Thoracic aorta (tissue), 2 donors: ENCODE measurements around the gene SPOUT1. TPM values are rescaled to one million over a fixed set of nuclear protein-coding genes. Genes with fewer than 3 reads are reported as not detected.

Experiments
- ATAC-seq: fragments of 150-250 bp; one replicate; pipeline ENCODE4 v1.8.0; 2017; ENCODE audit warnings: low read depth; ENCODE audit not compliant: insufficient number of reproducible peaks, low FRiP score
- DNase-seq: peaks from one replicate; pipeline ENCODE4 v3.0.0-alpha.2; 2020; ENCODE audit warnings: low spot score
- H3K27ac ChIP-seq, 2 donors: fragments of 200-600 bp; sonication (generic); 1 replicate in 1 of 2; 2 replicates in 1 of 2; pipeline ENCODE4 v1.5.1; 2016; ENCODE audit warnings: mild to moderate bottlenecking in 2 of 2, moderate library complexity in 2 of 2
- H3K27me3 ChIP-seq: fragments of 200-600 bp; sonication (generic); replicated peaks from 2 replicates; pipeline ENCODE4 v1.6.0; 2016; ENCODE audit warnings: mild to moderate bottlenecking; ENCODE audit not compliant: insufficient read depth
- H3K36me3 ChIP-seq: fragments of 200-600 bp; sonication (generic); one replicate; pipeline ENCODE4 v1.5.1; 2016
- H3K4me1 ChIP-seq, 2 donors: fragments of 200-600 bp; sonication (generic); 1 replicate in 1 of 2; 2 replicates in 1 of 2; pipeline versions ENCODE4 v1.5.1 to v1.6.0; 2016; ENCODE audit warnings: low read depth in 2 of 2, mild to moderate bottlenecking in 1 of 2; ENCODE audit not compliant: control insufficient read depth in 1 of 2
- H3K4me3 ChIP-seq: fragments of 200-600 bp; sonication (generic); 2 replicates; pipeline ENCODE4 v1.5.1; 2016; ENCODE audit warnings: mild to moderate bottlenecking
- H3K9me3 ChIP-seq: fragments of 200-600 bp; sonication (generic); 2 replicates; pipeline ENCODE4 v1.5.1; 2016
- total RNA-seq, 2 donors: library from RNA; depleted of rRNA; stranded (reverse); fragments of >200 nt; gene quantifications; one replicate each; pipeline versions ENCODE4 v1.1.0 to v1.2.3, GENCODE V29; 2016
- TF ChIP-seq, protein P1 (sequence below): fragments of 200-600 bp; sonication (generic); IDR thresholded peaks from one replicate; pipeline ENCODE4 v1.5.1; 2019; ENCODE audit warnings: antibody characterized with exemption

SPOUT1 gene
- total RNA-seq, 2 donors from 2014 or later: 18.2 to 38.6 TPM

DNA sequence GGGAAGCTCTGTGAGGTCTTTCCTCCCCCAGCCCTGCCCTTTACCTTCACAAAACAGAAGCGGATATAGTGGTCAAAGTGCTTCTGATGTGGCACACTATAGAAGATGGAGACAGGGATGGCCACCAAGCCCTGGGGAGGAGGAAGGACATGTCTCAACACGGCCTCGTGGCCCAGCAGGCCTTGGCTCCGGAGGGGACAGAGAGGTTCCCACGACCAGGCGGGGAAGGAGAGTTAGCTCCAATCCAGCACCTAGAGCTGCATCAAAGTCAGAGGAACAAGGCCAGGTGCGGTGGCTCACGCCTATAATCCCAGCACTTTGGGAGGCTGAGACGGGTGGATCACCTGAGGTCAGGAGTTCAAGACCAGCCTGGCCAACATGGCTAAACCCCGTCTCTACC lies 4.1 kb upstream of the SPOUT1 start:
- no peak overlapping the region for H3K4me3 ChIP-seq
- DNase-seq: no peak
- H3K4me1 ChIP-seq: peaks cover 6 to 11% of the 10 kb centered on the region in 2 donors
- no peak overlapping the region for H3K27ac ChIP-seq
- TF ChIP-seq, protein P1, sequence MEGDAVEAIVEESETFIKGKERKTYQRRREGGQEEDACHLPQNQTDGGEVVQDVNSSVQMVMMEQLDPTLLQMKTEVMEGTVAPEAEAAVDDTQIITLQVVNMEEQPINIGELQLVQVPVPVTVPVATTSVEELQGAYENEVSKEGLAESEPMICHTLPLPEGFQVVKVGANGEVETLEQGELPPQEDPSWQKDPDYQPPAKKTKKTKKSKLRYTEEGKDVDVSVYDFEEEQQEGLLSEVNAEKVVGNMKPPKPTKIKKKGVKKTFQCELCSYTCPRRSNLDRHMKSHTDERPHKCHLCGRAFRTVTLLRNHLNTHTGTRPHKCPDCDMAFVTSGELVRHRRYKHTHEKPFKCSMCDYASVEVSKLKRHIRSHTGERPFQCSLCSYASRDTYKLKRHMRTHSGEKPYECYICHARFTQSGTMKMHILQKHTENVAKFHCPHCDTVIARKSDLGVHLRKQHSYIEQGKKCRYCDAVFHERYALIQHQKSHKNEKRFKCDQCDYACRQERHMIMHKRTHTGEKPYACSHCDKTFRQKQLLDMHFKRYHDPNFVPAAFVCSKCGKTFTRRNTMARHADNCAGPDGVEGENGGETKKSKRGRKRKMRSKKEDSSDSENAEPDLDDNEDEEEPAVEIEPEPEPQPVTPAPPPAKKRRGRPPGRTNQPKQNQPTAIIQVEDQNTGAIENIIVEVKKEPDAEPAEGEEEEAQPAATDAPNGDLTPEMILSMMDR: no peak
- no peak for ATAC-seq
- H3K27me3 ChIP-seq: no peaks in the 10 kb centered on the region
- H3K9me3 ChIP-seq: no peaks in the 10 kb centered on the region
- H3K36me3 ChIP-seq: peaks cover 8% of the 10 kb centered on the region

GRCh38 chr9:128828719-128829452 lies 708 bp downstream of the SPOUT1 start:
- H3K4me3 ChIP-seq: peak overlapping the region; percentile 84
- peaks cover 16% of the 10 kb centered on the region for H3K36me3 ChIP-seq
- H3K27me3 ChIP-seq: no peaks in the 10 kb centered on the region
- no peak for ATAC-seq
- TF ChIP-seq, protein P1: no peak
- H3K9me3 ChIP-seq: no peaks in the 10 kb centered on the region
- H3K4me1 ChIP-seq: peaks cover 8 to 19% of the 10 kb centered on the region in 2 donors
- peak overlapping the region; percentile 72 to 82 for H3K27ac ChIP-seq
- DNase-seq: no peak

DNA sequence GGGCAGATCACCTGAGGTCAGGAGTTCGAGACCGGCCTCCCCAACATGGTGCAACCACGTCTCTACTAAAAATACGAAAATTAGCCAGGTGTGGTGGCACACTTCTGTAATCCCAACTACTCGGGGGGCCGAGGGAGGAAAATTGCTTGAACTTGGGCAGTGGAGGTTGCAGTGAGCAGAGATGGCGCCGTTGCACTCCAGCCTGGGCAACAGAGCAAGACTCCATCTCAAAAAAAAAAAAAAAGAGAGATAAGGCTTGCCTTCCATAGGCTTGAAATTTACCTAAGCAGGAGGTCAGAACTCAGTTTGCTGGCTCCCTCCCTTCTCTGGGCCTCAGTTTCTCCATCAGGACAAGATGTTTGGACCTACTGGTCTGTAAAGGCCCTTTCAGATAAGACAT lies 1.3 kb downstream of the SPOUT1 start:
- DNase-seq: no peak
- Histone ChIP-seq H3K4me3 (no peak overlapping the region), H3K27ac (no peak overlapping the region), H3K4me1 (peaks cover 8 to 19% of the 10 kb centered on the region in 2 donors), H3K36me3 (peaks cover 21% of the 10 kb centered on the region), H3K9me3 (no peaks in the 10 kb centered on the region), H3K27me3 (no peaks in the 10 kb centered on the region)
- TF ChIP-seq, protein P1: no peak
- ATAC-seq: no peak

DNA sequence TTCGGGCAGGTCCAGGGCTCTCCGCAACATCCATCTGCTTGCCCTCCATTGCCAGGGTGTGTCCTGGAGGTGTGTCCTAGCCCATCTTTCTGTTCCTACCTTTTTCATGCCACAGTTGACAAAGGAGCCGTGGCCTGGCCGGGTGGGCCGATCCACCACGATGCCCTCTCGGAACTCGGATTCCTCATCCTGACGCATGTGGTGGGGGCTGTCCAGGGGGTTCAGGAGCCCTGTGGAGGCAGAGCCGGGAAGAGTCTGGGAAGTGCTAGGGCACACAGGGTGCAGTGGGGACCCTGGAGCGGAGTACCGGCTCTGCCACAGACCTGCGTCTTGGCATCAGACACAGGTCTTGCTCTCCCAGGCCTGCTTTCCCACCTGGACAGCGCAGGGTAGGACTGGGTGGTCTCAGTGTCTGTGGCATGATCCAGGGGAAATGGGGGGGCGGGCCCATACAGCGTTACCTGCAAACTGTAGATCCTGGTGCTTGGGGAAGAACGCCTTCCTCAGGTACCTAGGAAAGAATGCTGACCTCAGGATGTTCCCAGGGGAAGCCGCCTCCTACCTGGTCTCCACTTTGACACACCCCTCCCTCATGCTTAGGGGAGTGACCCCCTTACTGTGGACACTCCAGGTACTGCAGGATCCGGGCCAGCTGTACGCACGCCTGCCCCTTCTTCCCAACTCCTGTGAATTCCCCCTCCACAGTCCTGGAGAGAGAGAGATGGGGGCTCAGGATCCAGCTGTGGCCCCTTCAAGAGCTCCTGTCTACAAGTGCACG lies 3.5 kb downstream of the SPOUT1 start:
- Histone ChIP-seq H3K36me3 (peaks cover 36% of the 10 kb centered on the region), H3K4me3 (no peak overlapping the region), H3K4me1 (peaks cover 8 to 19% of the 10 kb centered on the region in 2 donors), H3K9me3 (no peaks in the 10 kb centered on the region), H3K27ac (no peak overlapping the region), H3K27me3 (no peaks in the 10 kb centered on the region)
- TF ChIP-seq, protein P1: no peak
- DNase-seq (no peak), ATAC-seq (no peak)

DNA sequence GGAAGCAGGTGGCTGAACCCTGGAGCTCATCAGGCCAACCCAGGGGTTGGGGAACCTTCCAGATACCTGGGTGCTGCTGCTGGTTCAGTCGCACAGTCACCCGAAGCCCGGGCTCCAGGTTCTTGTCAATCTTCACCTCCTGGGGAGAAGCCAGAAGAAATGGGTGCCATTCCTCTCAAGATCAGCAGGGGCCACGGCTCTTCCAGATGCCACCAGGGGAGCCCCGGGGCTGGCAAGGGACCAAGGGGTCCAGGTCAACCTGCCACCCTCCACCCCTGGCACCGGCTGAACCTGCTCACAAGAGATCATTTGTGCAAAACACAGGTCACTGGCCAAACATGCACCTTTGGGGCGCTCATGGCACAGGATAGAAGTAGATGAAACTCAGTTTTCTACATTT lies 4.7 kb downstream of the SPOUT1 start:
- ATAC-seq (no peak), DNase-seq (no peak)
- Histone ChIP-seq H3K4me1 (peaks cover 8 to 17% of the 10 kb centered on the region in 2 donors), H3K36me3 (peaks cover 36% of the 10 kb centered on the region), H3K9me3 (no peaks in the 10 kb centered on the region), H3K27me3 (no peaks in the 10 kb centered on the region), H3K4me3 (no peak overlapping the region), H3K27ac (no peak overlapping the region)
- TF ChIP-seq, protein P1: no peak
